Ectodermal cell (in vitro differentiated cells): ENCODE results near the gene NOC4L.
A peak's percentile ranks its signal among the peaks of the same experiment; 100 is the strongest.
"Not testable (repeated sequence)": the region's sequence is repeated elsewhere in the genome, so short reads cannot be mapped to it uniquely, and the experiment has no call there.

Source experiments
- H3K27ac ChIP-seq: 2 replicates; pipeline ENCODE4 v1.7.0; 2013; ENCODE audit warnings: mild to moderate bottlenecking, low read depth, low read length; ENCODE audit not compliant: insufficient read depth, poor library complexity, severe bottlenecking
- H3K27me3 ChIP-seq: 2 replicates; pipeline ENCODE4 v1.7.0; 2013; ENCODE audit warnings: mild to moderate bottlenecking, low read length; ENCODE audit not compliant: insufficient read depth, control insufficient read depth, poor library complexity, severe bottlenecking
- H3K36me3 ChIP-seq: one replicate; pipeline ENCODE4 v1.7.0; 2013; ENCODE audit warnings: low read length; ENCODE audit not compliant: control insufficient read depth, insufficient read depth
- H3K4me1 ChIP-seq: one replicate; pipeline ENCODE4 v1.7.0; 2013; ENCODE audit warnings: low read length; ENCODE audit not compliant: control insufficient read depth, insufficient read depth
- H3K4me3 ChIP-seq: 2 replicates; pipeline ENCODE4 v1.7.0; 2013; ENCODE audit warnings: low read depth, low read length, control low read depth; ENCODE audit not compliant: insufficient read depth
- H3K9me3 ChIP-seq: 2 replicates; pipeline ENCODE4 v1.7.0; 2013; ENCODE audit warnings: mild to moderate bottlenecking, low read length, moderate library complexity; ENCODE audit not compliant: control insufficient read depth
- WGBS, 2 experiments: methylation state at CpG; one replicate each; pipeline ENCODE4 v1.1.7; 2013; ENCODE audit warnings: missing lambda C conversion rate in 2 of 2; 5-methylcytosine and 5-hydroxymethylcytosine counted together

Gene NOC4L

GRCh38 chr12:132142679-132143335, 1.4 kb upstream of the NOC4L start:
- H3K27me3 ChIP-seq, result no peaks in the 10 kb centered on the region
- H3K4me3 ChIP-seq, result peak overlapping the region; percentile 70
- peaks cover 13% of the 10 kb centered on the region for H3K4me1 ChIP-seq
- H3K36me3 ChIP-seq, result peaks cover 45% of the 10 kb centered on the region
- WGBS, 2 experiments, result 88 to 90% methylated on average over 24 of the region's 24 CpGs
- no peaks in the 10 kb centered on the region for H3K9me3 ChIP-seq
- H3K27ac ChIP-seq, result no peak overlapping the region

- H3K4me3 ChIP-seq, result peak overlapping the region; percentile 70
- peaks cover 13% of the 10 kb centered on the region for H3K4me1 ChIP-seq
- no peak overlapping the region for H3K27ac ChIP-seq
- H3K9me3 ChIP-seq, result no peaks in the 10 kb centered on the region
- 3 to 4% methylated on average over 82 of the region's 82 CpGs for WGBS, 2 experiments
- H3K36me3 ChIP-seq, result peaks cover 46% of the 10 kb centered on the region
- no peaks in the 10 kb centered on the region for H3K27me3 ChIP-seq
Observed at GRCh38 chr12:132143336-132144071, 753 bp upstream of the NOC4L start.

GRCh38 chr12:132144810-132145168, 532 bp downstream of the NOC4L start:
- Histone ChIP-seq H3K27ac (peak overlapping the region; percentile 50), H3K27me3 (no peaks in the 10 kb centered on the region), H3K36me3 (peaks cover 36% of the 10 kb centered on the region), H3K9me3 (no peaks in the 10 kb centered on the region), H3K4me3 (peak overlapping the region; percentile 70), H3K4me1 (peaks cover 13% of the 10 kb centered on the region)
- WGBS, 2 experiments, result 7 to 8% methylated on average over 17 of the region's 17 CpGs

- Histone ChIP-seq H3K9me3 (no peaks in the 10 kb centered on the region), H3K27ac (no peak overlapping the region), H3K4me3 (peak overlapping the region; percentile 70), H3K27me3 (no peaks in the 10 kb centered on the region), H3K36me3 (peaks cover 33% of the 10 kb centered on the region), H3K4me1 (peaks cover 13% of the 10 kb centered on the region)
- WGBS, 2 experiments, result 84 to 88% methylated on average over 7 of the region's 7 CpGs
Observed at GRCh38 chr12:132145334-132145733, 1.1 kb downstream of the NOC4L start.

- Histone ChIP-seq H3K9me3 (no peaks in the 10 kb centered on the region), H3K36me3 (peaks cover 27% of the 10 kb centered on the region), H3K27me3 (no peaks in the 10 kb centered on the region), H3K27ac (no peak overlapping the region), H3K4me1 (peaks cover 13% of the 10 kb centered on the region), H3K4me3 (no peak overlapping the region)
- 95 to 96% methylated on average over 24 of the region's 24 CpGs for WGBS, 2 experiments
Observed at GRCh38 chr12:132146098-132146497, 1.8 kb downstream of the NOC4L start.

GRCh38 chr12:132146772-132147422, 2.6 kb downstream of the NOC4L start:
- no peak overlapping the region for H3K4me3 ChIP-seq
- peaks cover 22% of the 10 kb centered on the region for H3K36me3 ChIP-seq
- H3K4me1 ChIP-seq, result peaks cover 13% of the 10 kb centered on the region
- H3K9me3 ChIP-seq, result no peaks in the 10 kb centered on the region
- WGBS, 2 experiments, result 93 to 94% methylated on average over 19 of the region's 19 CpGs
- H3K27ac ChIP-seq, result no peak overlapping the region
- H3K27me3 ChIP-seq, result no peaks in the 10 kb centered on the region

GRCh38 chr12:132147423-132148367, 3.4 kb downstream of the NOC4L start:
- H3K4me3 ChIP-seq, result no peak overlapping the region
- H3K4me1 ChIP-seq, result peaks cover 13% of the 10 kb centered on the region
- no peaks in the 10 kb centered on the region for H3K9me3 ChIP-seq
- H3K27me3 ChIP-seq, result no peaks in the 10 kb centered on the region
- H3K36me3 ChIP-seq, result peaks cover 17% of the 10 kb centered on the region
- WGBS, 2 experiments, result 96% methylated on average over 38 of the region's 38 CpGs
- no peak overlapping the region for H3K27ac ChIP-seq

GRCh38 chr12:132148368-132149045, 4.2 kb downstream of the NOC4L start:
- Histone ChIP-seq H3K36me3 (peaks cover 17% of the 10 kb centered on the region), H3K9me3 (no peaks in the 10 kb centered on the region), H3K4me1 (peaks cover 7% of the 10 kb centered on the region), H3K27me3 (no peaks in the 10 kb centered on the region), H3K27ac (no peak overlapping the region), H3K4me3 (no peak overlapping the region)
- WGBS, 2 experiments, result 96 to 97% methylated on average over 23 to 29 of the region's 41 CpGs

GRCh38 chr12:132149526-132149925, 5.3 kb downstream of the NOC4L start:
- H3K4me1 ChIP-seq, H3K27me3 ChIP-seq, H3K27ac ChIP-seq, H3K4me3 ChIP-seq, H3K9me3 ChIP-seq: not testable (repeated sequence)
- WGBS, 2 experiments, result 88% methylated on average over 12 of the region's 32 CpGs; no CpG with 5 or more reads in 1 of the 2 experiments
- peaks cover 17% of the 10 kb centered on the region for H3K36me3 ChIP-seq
